GM18499 (cell line): Measurements from ENCODE around the gene CHRNB4.

Experiments used
- ATAC-seq: cut with Tn5 transposase; IDR thresholded peaks from one replicate; pipeline ENCODE4 v1.9.1; 2021; ENCODE audit warnings: moderate number of reproducible peaks; ENCODE audit not compliant: insufficient read depth, unreplicated experiment

The CHRNB4 gene

DNA sequence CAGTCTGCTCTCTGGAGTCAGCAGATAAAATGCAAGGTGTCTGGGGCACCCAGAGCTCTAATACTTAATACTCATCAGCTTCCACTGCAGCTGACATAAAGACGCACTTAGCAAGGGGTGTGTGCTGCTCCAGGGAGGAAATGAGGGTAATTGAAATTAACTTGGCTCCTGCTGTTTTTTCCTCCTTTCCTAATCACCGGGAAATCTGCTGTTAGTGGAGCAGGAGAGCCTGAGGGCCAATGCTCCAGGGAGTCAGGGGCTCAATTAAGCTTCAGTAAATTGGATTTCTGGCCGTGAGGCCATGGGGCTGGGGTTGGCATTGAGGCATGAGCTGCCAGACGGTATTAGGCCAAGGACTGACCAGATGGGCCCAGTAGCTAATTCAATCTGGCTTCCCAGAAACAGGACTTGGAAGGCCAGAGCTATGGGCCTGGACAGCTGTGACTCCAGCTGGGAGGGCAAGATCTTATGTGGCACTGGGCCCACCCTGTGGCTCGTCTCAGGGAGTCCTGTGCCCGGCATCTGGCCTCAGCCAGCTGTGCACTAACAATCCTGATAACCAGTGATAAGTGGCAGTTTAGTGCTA, 30.7 kb upstream of the CHRNB4 start:
- no peak for ATAC-seq

- no peak for ATAC-seq
Observed at GRCh38 chr15:78668987-78669386, 28.0 kb upstream of the CHRNB4 start.

DNA sequence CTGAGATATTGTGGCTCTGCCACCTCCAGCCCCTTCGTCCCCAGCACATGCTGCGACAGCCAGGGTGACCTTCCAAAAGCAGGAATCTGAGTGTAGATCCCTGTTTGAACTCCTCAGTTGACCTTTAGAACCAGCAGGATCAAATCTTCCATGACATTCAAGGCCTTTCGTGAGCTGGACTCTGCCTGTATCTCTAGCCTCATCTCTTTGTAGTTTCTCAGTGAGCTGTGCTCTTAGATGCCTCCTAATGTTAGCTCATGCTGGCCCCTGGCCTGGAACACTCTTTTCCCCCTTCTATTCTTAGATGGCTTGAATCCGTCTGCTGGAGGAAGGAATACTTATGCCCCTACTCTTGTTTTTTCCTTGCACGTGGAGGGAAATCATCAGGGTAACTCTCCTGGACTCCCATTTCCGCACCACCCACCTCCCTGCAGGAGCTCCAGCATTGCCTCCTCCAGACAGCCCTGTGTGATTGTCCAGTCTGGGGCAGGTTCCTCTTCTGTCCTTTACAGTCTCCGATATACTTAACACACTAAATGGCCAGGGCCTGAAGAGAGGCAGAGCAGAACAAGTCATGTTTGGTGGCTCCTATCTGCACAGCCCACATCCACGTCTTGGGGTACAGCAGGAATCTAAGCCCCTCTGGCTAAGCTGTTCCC, 26.7 kb upstream of the CHRNB4 start:
- no peak for ATAC-seq

DNA sequence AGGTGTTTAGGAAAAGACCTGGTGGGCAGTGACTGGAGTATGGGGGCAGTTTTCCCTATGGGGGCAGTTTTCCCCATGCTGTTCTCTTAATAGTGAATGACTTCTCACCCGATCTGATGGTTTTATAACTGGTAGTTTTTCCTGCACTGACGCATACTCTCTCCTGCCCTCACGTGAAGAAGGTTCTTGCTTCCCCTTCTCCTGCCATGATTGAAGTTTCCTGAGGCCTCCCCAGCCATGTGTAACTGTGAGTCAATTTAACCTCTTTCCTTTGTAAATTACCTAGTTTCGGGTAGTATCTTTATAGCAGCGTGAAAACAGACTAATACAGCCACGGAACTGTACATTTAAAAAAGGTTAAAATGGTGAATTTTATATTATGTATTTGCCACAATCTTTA, 25.0 kb upstream of the CHRNB4 start:
- ATAC-seq, result no peak

DNA sequence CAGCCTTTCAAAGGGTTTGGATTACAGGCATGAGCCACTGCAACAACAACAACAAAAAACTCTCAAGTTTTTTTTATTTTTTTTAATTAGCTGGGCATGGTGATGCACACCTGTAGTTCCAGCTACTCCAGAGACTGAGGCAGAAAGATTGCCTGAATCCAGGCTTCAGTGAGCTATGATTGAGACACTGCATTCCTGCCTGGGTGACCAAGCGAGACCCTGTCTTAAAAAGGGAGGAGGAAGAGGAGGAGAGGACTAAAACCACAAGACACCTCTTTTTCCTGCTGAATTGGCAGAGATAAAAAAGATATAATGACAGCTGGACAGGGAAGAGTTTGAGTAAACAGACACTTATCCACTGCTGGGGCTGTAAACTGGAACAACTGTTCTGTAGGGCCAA, 22.7 kb upstream of the CHRNB4 start:
- no peak for ATAC-seq

DNA sequence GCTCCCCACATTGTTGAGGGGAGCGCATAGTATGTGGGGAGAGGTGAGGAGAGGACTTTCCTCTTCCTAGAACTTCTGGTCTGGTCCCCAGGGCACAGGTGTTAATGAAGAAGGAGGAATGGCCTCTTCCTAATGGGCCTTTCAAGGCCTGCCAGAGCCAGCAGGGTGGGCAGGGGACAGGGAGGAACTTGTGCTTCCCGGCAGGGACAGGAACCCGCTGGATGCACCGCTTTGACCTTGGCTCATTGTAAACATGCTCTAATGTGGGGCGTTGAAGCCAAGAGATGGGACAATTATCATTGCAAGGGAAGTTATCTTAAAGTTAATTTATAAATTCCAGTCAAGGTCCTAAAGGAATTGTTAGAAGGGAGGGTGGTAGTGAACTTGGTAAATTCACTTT, 21.0 kb upstream of the CHRNB4 start:
- ATAC-seq, result no peak

DNA sequence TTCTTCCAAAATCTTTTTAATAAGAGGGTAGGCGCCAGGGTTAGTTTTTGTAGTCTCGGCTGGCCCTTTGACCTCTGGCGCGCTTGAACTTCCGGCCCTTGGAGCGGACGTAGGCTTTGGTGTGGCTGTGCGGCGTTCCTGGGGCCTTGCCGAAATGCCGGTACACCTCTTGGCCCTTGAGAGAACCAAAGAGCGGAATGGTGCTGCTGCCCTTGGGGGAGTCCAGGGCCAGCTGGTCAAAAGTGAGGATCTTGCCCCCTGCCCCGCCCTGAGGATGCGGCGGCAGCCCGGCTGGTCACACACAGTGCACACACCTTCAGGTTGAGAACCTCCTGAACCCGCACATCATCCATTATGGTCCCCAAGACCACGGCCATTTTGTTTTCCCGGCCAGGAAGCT, 20.0 kb upstream of the CHRNB4 start:
- no peak for ATAC-seq

GRCh38 chr15:78660584-78660983, 19.6 kb upstream of the CHRNB4 start:
- no peak for ATAC-seq

- ATAC-seq, result no peak
Observed at GRCh38 chr15:78658823-78659222, 17.8 kb upstream of the CHRNB4 start.

GRCh38 chr15:78654272-78654671, 13.3 kb upstream of the CHRNB4 start:
- no peak for ATAC-seq

- no peak for ATAC-seq
Observed at GRCh38 chr15:78651930-78652615, 11.1 kb upstream of the CHRNB4 start.

DNA sequence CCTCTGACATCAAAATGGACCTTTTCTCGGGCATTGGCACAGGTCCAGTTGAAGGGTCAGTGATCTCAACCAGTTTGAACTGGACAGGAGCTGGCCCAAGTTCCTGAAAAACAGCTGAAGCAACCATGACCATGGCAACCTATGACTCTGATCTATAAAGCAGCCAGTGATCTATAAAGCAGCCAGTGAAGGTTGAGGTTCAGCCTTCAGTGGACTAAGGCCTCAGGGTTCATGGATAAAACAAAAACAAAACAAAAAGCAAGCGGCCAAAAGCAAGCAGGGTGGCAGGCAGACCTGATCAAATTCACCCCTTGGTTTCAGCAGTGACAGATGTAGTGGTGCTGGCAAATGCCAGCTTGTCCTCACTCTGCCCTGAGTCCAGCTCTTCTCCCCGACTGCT, 10.0 kb upstream of the CHRNB4 start:
- ATAC-seq, result no peak

DNA sequence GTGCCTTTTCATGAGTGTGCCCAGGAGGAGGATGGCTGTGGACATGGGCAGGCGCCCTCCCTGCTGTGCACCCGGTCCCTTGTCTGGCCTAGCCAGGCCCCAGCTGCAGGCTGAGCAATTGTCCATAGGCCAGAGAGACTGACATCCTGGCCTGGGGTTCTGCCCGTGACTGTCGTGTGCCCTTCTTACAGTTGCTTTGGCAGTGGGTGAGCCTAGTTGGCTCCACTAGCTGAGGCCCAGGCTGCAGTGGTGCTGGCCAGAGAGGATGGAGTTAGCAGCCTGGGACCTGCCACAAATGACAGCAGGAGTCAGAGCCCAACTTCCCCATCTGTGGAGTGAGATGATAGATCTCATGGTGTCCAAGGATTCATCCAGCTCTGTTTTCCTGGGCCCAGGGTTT, 9.0 kb upstream of the CHRNB4 start:
- no peak for ATAC-seq

DNA sequence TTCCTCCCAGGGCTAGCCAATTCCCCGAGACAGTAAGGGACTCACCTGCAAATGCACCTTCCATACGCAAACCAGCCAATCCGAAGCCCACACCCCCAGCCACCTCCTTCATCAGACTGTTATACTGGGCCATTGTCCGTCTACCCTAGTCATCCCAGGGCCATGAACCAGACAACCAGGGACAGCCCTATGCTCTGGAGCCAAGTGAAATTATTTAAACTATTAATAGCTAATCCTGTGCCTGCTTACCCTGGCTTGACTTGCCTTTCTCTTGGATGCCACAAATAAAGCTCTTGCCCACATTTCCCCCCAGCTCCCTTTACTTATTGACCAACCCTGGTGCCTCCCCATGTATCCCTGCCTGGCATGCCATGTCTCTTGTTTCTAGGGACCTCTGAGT, 4.0 kb upstream of the CHRNB4 start:
- no peak for ATAC-seq

DNA sequence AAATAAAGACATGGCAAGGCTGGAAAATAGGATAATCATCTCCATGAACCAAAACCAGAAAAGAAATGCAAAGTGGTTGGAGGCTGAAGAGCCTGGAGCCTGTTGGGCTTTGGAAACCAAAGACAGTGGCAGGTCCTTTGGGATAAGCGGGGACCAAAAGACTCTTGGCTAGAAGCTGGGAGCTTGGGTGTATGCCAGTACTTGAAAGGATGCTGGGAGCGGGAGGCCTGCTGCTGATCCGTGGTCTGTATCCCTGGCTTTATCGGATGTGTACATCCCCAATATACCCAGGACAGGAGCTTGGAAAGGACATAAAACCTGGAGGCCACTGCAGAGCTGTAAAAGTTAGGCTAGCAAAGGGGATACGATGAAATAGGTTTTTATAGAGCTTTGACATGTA, 1.3 kb upstream of the CHRNB4 start:
- no peak for ATAC-seq

GRCh38 chr15:78641749-78642275, 802 bp upstream of the CHRNB4 start:
- ATAC-seq, result no peak

DNA sequence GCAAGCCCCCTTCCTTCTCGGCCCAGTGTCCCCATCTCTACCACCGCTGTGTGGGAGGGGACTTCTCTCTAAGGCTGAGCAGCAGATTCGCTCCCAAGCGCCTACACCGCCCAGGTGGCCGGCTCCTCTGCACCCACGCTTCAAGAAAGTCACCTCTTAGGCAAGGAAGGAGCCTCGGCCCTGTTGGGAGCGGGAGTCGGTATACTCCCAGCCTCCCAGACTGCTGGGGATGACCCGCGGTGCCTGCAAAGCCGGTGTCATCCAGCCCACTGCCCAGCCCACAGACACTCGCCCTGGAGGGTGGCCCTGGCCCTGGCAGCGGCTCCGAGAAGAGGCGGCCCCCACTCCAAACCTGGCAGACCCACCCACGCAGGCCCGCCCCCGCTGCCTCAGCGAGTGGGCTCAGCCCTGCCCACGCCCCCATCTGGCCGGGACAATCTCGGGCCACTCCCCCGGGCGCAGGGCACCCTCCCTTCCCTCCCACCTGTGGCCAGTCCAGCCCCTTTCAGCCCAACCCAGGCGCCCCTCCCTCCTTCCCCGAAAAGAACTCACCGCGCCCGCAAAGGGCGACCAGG, 396 bp downstream of the CHRNB4 start:
- no peak for ATAC-seq

GRCh38 chr15:78638658-78639314, 2.2 kb downstream of the CHRNB4 start:
- no peak for ATAC-seq

- ATAC-seq, result no peak
Observed at GRCh38 chr15:78637776-78638435, 3.1 kb downstream of the CHRNB4 start.

DNA sequence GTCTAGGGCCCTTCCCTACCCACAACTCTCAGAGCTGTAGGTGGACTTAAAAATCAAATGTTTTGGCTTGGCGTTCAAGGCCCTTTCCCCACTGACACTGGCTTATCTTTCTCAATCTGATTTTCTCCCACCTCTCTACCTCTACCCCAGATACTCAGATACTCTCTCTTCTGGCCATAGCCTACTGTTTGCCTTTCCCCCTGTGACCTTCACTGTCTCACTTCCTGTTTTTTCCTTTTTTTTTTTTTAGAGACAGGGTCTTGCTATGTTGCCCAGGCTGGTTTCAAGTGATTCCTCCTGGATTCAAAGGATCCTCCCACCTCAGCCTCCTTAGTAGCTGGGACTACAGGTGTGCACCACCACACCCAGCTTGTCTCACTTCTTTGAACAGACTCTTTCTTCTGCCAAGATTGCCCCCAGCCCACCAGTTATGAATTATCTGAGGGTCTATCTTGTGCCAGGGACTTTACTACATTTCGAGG, 4.6 kb downstream of the CHRNB4 start:
- ATAC-seq, result no peak
